Measurements from ENCODE around the gene MGLL.

Gene MGLL

DNA sequence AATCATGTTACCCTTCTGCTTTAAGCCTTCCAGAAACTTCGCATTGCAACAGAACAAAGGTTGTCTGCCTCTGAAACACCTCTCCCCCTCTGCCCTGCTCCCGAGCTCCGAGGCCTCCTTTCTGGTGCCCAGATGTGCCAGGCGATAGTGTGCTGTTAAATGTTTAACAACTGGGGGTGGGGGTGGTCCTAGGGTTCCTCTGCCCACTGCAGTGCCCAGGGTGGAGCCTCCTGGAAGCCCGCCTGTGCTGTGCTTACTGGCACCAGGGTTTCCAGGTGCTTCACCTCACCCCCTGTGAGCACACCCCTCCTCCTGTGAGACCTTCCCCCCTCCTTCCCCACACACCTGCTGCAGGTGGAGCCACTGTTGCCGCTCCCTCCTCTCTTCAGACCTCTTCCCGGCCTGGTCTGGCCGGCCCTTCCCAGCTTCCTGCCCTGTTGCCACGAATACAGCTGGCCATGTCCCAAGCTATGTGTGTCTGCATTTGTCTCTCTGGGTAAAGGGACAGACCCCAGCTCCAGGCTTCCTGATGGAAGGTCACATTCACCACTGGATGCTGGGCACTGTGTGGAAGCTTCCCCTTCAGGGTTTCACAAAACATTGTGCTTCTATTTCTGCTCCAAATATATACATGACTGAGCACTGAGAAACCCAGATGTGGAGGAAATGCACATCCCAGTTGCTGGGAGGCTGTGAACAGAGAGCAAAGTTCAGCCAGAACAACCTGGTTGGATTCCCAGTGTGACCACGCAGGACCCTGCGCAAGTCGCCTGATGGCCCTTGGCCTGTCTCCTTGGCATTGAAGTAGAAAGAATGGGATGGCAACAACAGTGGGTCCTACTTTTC lies 37.2 kb downstream of the MGLL start:
- Histone ChIP-seq H3K27me3 (ENCODE audit: insufficient read depth, low read length, poor library complexity) (peaks cover 23% of the 10 kb centered on the region), H3K4me1 (ENCODE audit: insufficient read depth, low read length) (0 out of 2 replicates have a peak, but pooled peaks cover 5% of the 10 kb centered on the region), H3K4me3 (ENCODE audit: low read depth in 1 of 2, low read length in 2 of 2) (no peak overlapping the region), H3K79me2 (ENCODE audit: insufficient read depth, low read length) (no peaks in the 10 kb centered on the region), H4K20me1 (ENCODE audit: insufficient read depth, low read length) (no peaks in the 10 kb centered on the region), H3K9me3 (ENCODE audit: insufficient read depth, low read length, severe bottlenecking) (no peaks in the 10 kb centered on the region), H3K27ac (ENCODE audit: low read length) (no peak overlapping the region), H3K36me3 (ENCODE audit: insufficient read depth, low read length) (no peaks in the 10 kb centered on the region), H2AFZ (ENCODE audit: low read depth, low read length) (no peak overlapping the region), H3K4me2 (ENCODE audit: insufficient read depth, low read length) (no peak overlapping the region), H3K9ac (ENCODE audit: low read depth, low read length) (no peak overlapping the region)
- TF ChIP-seq, protein P1, sequence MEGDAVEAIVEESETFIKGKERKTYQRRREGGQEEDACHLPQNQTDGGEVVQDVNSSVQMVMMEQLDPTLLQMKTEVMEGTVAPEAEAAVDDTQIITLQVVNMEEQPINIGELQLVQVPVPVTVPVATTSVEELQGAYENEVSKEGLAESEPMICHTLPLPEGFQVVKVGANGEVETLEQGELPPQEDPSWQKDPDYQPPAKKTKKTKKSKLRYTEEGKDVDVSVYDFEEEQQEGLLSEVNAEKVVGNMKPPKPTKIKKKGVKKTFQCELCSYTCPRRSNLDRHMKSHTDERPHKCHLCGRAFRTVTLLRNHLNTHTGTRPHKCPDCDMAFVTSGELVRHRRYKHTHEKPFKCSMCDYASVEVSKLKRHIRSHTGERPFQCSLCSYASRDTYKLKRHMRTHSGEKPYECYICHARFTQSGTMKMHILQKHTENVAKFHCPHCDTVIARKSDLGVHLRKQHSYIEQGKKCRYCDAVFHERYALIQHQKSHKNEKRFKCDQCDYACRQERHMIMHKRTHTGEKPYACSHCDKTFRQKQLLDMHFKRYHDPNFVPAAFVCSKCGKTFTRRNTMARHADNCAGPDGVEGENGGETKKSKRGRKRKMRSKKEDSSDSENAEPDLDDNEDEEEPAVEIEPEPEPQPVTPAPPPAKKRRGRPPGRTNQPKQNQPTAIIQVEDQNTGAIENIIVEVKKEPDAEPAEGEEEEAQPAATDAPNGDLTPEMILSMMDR (IDR thresholded peaks at IDR 0.05; ENCODE audit: borderline replicate concordance, extremely low read depth, low read length, poor library complexity, severe bottlenecking): no peak
- TF ChIP-seq EZH2 (IDR thresholded peaks at IDR 0.05; ENCODE audit: borderline replicate concordance, low read depth, low read length, severe bottlenecking): no peak
- ATAC-seq (ENCODE audit: insufficient read depth, low read depth) (no peak), DNase-seq (no peak)

DNA sequence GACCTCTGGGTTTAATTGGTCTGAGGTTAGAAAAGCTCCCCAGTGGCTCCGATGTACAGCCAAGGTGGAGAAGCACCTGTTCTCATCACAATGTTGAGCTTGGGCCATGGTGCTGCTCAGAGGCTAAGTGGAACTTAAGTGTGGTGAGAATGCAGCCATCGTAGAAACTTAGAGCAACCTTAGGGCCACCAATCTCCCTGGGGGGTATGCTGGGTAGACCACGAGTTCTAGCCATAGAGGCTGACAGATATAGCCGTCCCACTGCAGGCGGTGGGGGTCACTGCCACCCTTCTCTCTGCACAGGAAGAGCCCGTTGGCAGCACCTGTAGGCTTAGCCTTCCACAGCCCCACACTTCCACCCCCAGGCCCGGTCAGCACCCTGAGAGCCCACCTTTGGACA lies 38.0 kb downstream of the MGLL start:
- TF ChIP-seq EZH2 (IDR thresholded peaks at IDR 0.05; ENCODE audit: borderline replicate concordance, low read depth, low read length, severe bottlenecking): no peak
- TF ChIP-seq, protein P1 (IDR thresholded peaks at IDR 0.05; ENCODE audit: borderline replicate concordance, extremely low read depth, low read length, poor library complexity, severe bottlenecking): no peak
- no peak for DNase-seq
- Histone ChIP-seq H4K20me1 (ENCODE audit: insufficient read depth, low read length) (no peaks in the 10 kb centered on the region), H3K9me3 (ENCODE audit: insufficient read depth, low read length, severe bottlenecking) (no peaks in the 10 kb centered on the region), H3K27me3 (ENCODE audit: insufficient read depth, low read length, poor library complexity) (peaks cover 23% of the 10 kb centered on the region), H3K36me3 (ENCODE audit: insufficient read depth, low read length) (no peaks in the 10 kb centered on the region), H3K4me3 (ENCODE audit: low read depth in 1 of 2, low read length in 2 of 2) (no peak overlapping the region), H3K4me1 (ENCODE audit: insufficient read depth, low read length) (0 out of 2 replicates have a peak, but pooled peaks cover 5% of the 10 kb centered on the region), H3K79me2 (ENCODE audit: insufficient read depth, low read length) (no peaks in the 10 kb centered on the region), H2AFZ (ENCODE audit: low read depth, low read length) (no peak overlapping the region), H3K27ac (ENCODE audit: low read length) (no peak overlapping the region), H3K4me2 (ENCODE audit: insufficient read depth, low read length) (no peak overlapping the region), H3K9ac (ENCODE audit: low read depth, low read length) (no peak overlapping the region)
- ATAC-seq (ENCODE audit: insufficient read depth, low read depth): no peak

GRCh38 chr3:127783642-127784160 lies 38.6 kb downstream of the MGLL start:
- TF ChIP-seq EZH2 (IDR thresholded peaks at IDR 0.05; ENCODE audit: borderline replicate concordance, low read depth, low read length, severe bottlenecking): no peak
- TF ChIP-seq, protein P1 (IDR thresholded peaks at IDR 0.05; ENCODE audit: borderline replicate concordance, extremely low read depth, low read length, poor library complexity, severe bottlenecking): no peak
- Histone ChIP-seq H2AFZ (ENCODE audit: low read depth, low read length) (no peak overlapping the region), H3K79me2 (ENCODE audit: insufficient read depth, low read length) (no peaks in the 10 kb centered on the region), H3K4me1 (ENCODE audit: insufficient read depth, low read length) (0 out of 2 replicates have a peak, but pooled peaks cover 5% of the 10 kb centered on the region), H4K20me1 (ENCODE audit: insufficient read depth, low read length) (no peaks in the 10 kb centered on the region), H3K4me3 (ENCODE audit: low read depth in 1 of 2, low read length in 2 of 2) (no peak overlapping the region), H3K9me3 (ENCODE audit: insufficient read depth, low read length, severe bottlenecking) (no peaks in the 10 kb centered on the region), H3K27ac (ENCODE audit: low read length) (no peak overlapping the region), H3K36me3 (ENCODE audit: insufficient read depth, low read length) (no peaks in the 10 kb centered on the region), H3K27me3 (ENCODE audit: insufficient read depth, low read length, poor library complexity) (peaks cover 23% of the 10 kb centered on the region), H3K4me2 (ENCODE audit: insufficient read depth, low read length) (no peak overlapping the region), H3K9ac (ENCODE audit: low read depth, low read length) (no peak overlapping the region)
- DNase-seq (no peak), ATAC-seq (ENCODE audit: insufficient read depth, low read depth) (no peak)
